ENCODE data around the gene SUN1. TPM values are rescaled to one million over a fixed set of nuclear protein-coding genes. Genes with fewer than 3 reads are reported as not detected.

The SUN1 gene
- total and polyA plus RNA-seq, 9 of the 15 experiments (the other 6 are each of a cell fraction or from before 2014, with no cell fraction given): 36.8 to 132 (median 62.3) TPM

DNA sequence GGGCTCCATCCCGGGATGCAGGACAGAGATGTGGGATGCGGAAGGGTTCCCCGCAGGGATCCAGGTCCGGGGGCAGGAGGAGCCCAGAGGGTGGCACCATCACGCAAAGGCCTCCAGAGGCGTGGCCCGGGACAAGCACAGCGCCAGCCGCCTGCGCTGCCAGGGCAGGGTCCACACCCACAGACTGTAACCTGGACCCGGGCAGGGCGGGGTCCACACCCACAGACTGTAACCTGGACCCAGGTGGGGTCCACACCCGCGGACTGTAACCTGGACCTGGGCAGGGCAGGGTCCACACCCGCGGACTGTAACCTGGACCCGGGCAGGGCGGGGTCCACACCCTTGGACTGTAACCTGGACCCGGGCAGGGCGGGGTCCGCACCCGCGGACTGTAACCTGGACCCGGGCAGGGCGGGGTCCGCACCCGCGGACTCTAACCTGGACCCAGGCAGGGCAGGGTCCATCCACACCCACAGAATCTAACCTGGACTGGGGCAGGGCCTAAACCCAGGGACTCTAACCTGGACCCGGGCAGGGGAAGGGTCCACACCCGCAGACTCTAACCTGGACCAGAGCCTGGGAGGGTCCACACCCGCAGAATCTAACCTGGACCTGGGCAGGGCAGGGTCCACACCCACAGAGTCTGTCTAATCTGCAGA, 37.5 kb upstream of the SUN1 start:
- BruUV-seq (replicated peaks): no TSS peak
- CTCF ChIA-PET (ENCODE audit: low intra/inter-chr PET ratio): no interaction called here
- no peaks in the 10 kb centered on the region for H3K9me3 ChIP-seq (replicated peaks; ENCODE audit: control insufficient read depth, insufficient read depth, low read depth, low read length)

More for the DNA sequence above, 37.5 kb upstream of the SUN1 start:
- Histone ChIP-seq H3K36me3 (ENCODE audit: control insufficient read depth, insufficient read depth, low read length) (no peaks in the 10 kb centered on the region), H3K27me3 (ENCODE audit: control insufficient read depth in 2 of 2, insufficient read depth in 2 of 2, low read length in 2 of 2) (no peaks in the 10 kb centered on the region), H3K9ac (ENCODE audit: insufficient read depth in 1 of 2, low read depth in 2 of 2, low read length in 2 of 2) (no peak overlapping the region), H3K4me3 (no peak overlapping the region), H3K27ac (ENCODE audit: extremely low read depth, low read depth, low read length) (no peak overlapping the region), H4K20me1 (replicated peaks; ENCODE audit: control insufficient read depth, insufficient read depth, low read length) (no peaks in the 10 kb centered on the region), H3K79me2 (ENCODE audit: control insufficient read depth, insufficient read depth, low read length) (no peaks in the 10 kb centered on the region), H3K4me2 (ENCODE audit: insufficient read depth, low read length) (no peak overlapping the region), H3K4me1 (replicated peaks in 1 of 2; ENCODE audit: control insufficient read depth in 2 of 2, insufficient read depth in 2 of 2, low read length in 2 of 2) (peaks cover 0 to 4% of the 10 kb centered on the region in 2 experiments; a peak in 2 of 5 replicates), H3K9me1 (ENCODE audit: control insufficient read depth, insufficient read depth, low read length) (no peaks in the 10 kb centered on the region), H2AFZ (ENCODE audit: low read depth, low read length) (no peak overlapping the region)
- FAIRE-seq: no peak
- intact Hi-C loops (cut with micrococcal nuclease): no loop called here
- DNase-seq (ENCODE audit: extremely low read depth in 1 of 4, low spot score in 3 of 4): no peak
- in situ Hi-C loops (cut with MboI): no loop called here
- POLR2A ChIA-PET: no interaction called here
- WGBS (ENCODE audit: insufficient coverage, low coverage, missing lambda C conversion rate): 93% methylated on average over 18 of the region's 31 CpGs
- TF ChIP-seq ZNF224 (CRISPR knock-in tag; IDR thresholded peaks at IDR 0.05): no peak
- TF ChIP-seq, protein P1, sequence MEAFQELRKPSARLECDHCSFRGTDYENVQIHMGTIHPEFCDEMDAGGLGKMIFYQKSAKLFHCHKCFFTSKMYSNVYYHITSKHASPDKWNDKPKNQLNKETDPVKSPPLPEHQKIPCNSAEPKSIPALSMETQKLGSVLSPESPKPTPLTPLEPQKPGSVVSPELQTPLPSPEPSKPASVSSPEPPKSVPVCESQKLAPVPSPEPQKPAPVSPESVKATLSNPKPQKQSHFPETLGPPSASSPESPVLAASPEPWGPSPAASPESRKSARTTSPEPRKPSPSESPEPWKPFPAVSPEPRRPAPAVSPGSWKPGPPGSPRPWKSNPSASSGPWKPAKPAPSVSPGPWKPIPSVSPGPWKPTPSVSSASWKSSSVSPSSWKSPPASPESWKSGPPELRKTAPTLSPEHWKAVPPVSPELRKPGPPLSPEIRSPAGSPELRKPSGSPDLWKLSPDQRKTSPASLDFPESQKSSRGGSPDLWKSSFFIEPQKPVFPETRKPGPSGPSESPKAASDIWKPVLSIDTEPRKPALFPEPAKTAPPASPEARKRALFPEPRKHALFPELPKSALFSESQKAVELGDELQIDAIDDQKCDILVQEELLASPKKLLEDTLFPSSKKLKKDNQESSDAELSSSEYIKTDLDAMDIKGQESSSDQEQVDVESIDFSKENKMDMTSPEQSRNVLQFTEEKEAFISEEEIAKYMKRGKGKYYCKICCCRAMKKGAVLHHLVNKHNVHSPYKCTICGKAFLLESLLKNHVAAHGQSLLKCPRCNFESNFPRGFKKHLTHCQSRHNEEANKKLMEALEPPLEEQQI (IDR thresholded peaks at IDR 0.05): no peak
- TF ChIP-seq STAT5B (CRISPR knock-in tag; IDR thresholded peaks at IDR 0.05): no peak
- TF ChIP-seq, protein P2, sequence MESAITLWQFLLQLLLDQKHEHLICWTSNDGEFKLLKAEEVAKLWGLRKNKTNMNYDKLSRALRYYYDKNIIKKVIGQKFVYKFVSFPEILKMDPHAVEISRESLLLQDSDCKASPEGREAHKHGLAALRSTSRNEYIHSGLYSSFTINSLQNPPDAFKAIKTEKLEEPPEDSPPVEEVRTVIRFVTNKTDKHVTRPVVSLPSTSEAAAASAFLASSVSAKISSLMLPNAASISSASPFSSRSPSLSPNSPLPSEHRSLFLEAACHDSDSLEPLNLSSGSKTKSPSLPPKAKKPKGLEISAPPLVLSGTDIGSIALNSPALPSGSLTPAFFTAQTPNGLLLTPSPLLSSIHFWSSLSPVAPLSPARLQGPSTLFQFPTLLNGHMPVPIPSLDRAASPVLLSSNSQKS (CRISPR knock-in tag; IDR thresholded peaks at IDR 0.05): no peak
- no peak for TF ChIP-seq RBM17 (IDR thresholded peaks at IDR 0.05; ENCODE audit: borderline replicate concordance, low read depth, low read length)
- TF ChIP-seq NFIX (CRISPR knock-in tag; IDR thresholded peaks at IDR 0.05; ENCODE audit: low read depth): no peak
- ATAC-seq: no peak
